Psoas muscle (tissue), 8 donors: Measurements from ENCODE around the gene APC. TPM values are rescaled to one million over a fixed set of nuclear protein-coding genes. Genes with fewer than 3 reads are reported as not detected.

Experiments
- ATAC-seq, 4 donors: fragments of 200-7000 bp; cut with Tn5 transposase; one replicate each; pipeline ENCODE4 v1.9.1; 2020; ENCODE audit warnings: moderate library complexity in 3 of 4, mild to moderate bottlenecking in 2 of 4
- DNase-seq, 2 donors: peaks; one replicate each; pipeline ENCODE4 v3.0.0-alpha.2; 2020
- H3K27ac ChIP-seq: fragments of 200-600 bp; one replicate; pipeline ENCODE4 v1.8.0; 2022
- H3K27me3 ChIP-seq, 3 donors: fragments of 200-600 bp in 1 of 3; one replicate each; pipeline versions ENCODE4 v1.6.1 to v1.8.0; 2013 to 2022; ENCODE audit warnings: low read length in 2 of 3, mild to moderate bottlenecking in 2 of 3, moderate library complexity in 1 of 3; ENCODE audit not compliant: insufficient read depth in 3 of 3
- H3K36me3 ChIP-seq, 2 donors: fragments of 200-600 bp in 1 of 2; one replicate each; pipeline versions ENCODE4 v1.6.1 to v1.8.0; 2013 to 2022; ENCODE audit warnings: low read depth in 1 of 2, mild to moderate bottlenecking in 1 of 2, moderate library complexity in 1 of 2; ENCODE audit not compliant: insufficient read depth in 1 of 2
- H3K4me1 ChIP-seq: fragments of 200-600 bp; one replicate; pipeline ENCODE4 v1.8.0; 2022
- H3K4me3 ChIP-seq: fragments of 200-600 bp; one replicate; pipeline ENCODE4 v1.8.0; 2022; ENCODE audit warnings: mild to moderate bottlenecking
- H3K9me3 ChIP-seq: fragments of 200-600 bp; one replicate; pipeline ENCODE4 v1.8.0; 2022
- WGBS, 3 donors: extraction: QIAGEN DNeasy Blood & Tissue Kit; methylation state at CpG; one replicate each; pipeline versions ENCODE4 v1.1.6 to v1.1.7; 2013; 5-methylcytosine and 5-hydroxymethylcytosine counted together
- intact Hi-C, 2 donors: fragments of 100-400 bp; cut with DNase I; formaldehyde crosslinking; loops; one replicate each; pipeline versions ENCODE4 v1.11.0 to v1.14.2; 2022
- polyA plus RNA-seq, 3 donors: library from polyadenylated mRNA; stranded (reverse); fragments of 200-250 nt; gene quantifications; one replicate each; pipeline ENCODE4 v1.2.3, GENCODE V29; 2013
- total RNA-seq, 4 donors: library from RNA; stranded (reverse); fragmentation: NEBNext Ultra II Directional in 2 of 4; extraction: Animal tissue kit (Norgen Biotek cat#: 25700) in 2 of 4; gene quantifications; one replicate each; pipeline versions ENCODE4 v1.2.1 to v1.2.4, GENCODE V29; 2021 to 2023
- TF ChIP-seq, protein P1 (sequence below): fragments of 200-600 bp; IDR thresholded peaks from one replicate; pipeline ENCODE4 v1.8.0; 2022; ENCODE audit warnings: antibody characterized with exemption
- donor health status: healthy with polysubstance abuse.
- donor health status: DM: no; HTN: no; CAD: no; lungs with moderate emphysema.
- donor health status: Bipolar disorder and iron deficiency.
- donor health status: healthy.
- donor health status: DM: yes; HTN: yes; CAD: no.
- donor health status: DM: no; HTN: no; CAD: no.
- donor health status: DM: no; HTN: no; CAD: no.
- donor health status: DM: yes; HTN: yes; CAD: no.

APC gene
- total and polyA plus RNA-seq, 7 donors, result 5.2 to 37.0 (median 27.0) TPM

GRCh38 chr5:112892776-112893175 lies 155.1 kb downstream of the APC start:
- intact Hi-C loops, result no loop called here
- WGBS, 3 donors, result 94 to 97% (median 96%) methylated on average over 13 of the region's 13 CpGs
- H3K36me3 ChIP-seq, result peaks cover 3 to 49% of the 10 kb centered on the region in 2 donors
- no peaks in the 10 kb centered on the region for H3K9me3 ChIP-seq
- H3K4me3 ChIP-seq, result no peak overlapping the region
- ATAC-seq, result no peak
- no peaks in the 10 kb centered on the region for H3K27me3 ChIP-seq
- H3K4me1 ChIP-seq, result peaks cover 21% of the 10 kb centered on the region
- H3K27ac ChIP-seq, result no peak overlapping the region
- TF ChIP-seq, protein P1, sequence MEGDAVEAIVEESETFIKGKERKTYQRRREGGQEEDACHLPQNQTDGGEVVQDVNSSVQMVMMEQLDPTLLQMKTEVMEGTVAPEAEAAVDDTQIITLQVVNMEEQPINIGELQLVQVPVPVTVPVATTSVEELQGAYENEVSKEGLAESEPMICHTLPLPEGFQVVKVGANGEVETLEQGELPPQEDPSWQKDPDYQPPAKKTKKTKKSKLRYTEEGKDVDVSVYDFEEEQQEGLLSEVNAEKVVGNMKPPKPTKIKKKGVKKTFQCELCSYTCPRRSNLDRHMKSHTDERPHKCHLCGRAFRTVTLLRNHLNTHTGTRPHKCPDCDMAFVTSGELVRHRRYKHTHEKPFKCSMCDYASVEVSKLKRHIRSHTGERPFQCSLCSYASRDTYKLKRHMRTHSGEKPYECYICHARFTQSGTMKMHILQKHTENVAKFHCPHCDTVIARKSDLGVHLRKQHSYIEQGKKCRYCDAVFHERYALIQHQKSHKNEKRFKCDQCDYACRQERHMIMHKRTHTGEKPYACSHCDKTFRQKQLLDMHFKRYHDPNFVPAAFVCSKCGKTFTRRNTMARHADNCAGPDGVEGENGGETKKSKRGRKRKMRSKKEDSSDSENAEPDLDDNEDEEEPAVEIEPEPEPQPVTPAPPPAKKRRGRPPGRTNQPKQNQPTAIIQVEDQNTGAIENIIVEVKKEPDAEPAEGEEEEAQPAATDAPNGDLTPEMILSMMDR, result no peak
- no peak for DNase-seq

DNA sequence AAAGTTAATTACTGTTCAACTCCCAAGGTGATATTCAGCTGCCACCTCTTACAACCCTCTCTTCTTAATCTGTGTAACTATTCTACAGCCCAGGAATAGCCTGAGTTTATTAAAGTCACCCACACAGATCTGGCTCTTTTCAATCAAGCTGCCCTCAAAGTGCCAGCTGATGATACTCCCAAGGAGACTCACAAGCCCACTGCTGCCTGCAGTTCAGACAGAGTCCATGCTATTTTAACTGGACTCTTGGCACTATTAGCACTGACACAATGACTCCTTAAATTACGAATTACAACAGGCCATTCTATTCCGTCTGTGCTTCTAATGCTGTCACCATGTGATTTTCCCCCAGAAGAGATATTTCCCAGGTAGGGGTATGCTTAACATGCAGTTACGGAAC lies 158.0 kb downstream of the APC start:
- intact Hi-C loops, result no loop called here
- ATAC-seq, result peak; percentile 86 to 91 (median 88)
- no peak overlapping the region for H3K4me3 ChIP-seq
- H3K4me1 ChIP-seq, result peaks cover 21% of the 10 kb centered on the region
- peaks cover 7 to 59% of the 10 kb centered on the region in 2 donors for H3K36me3 ChIP-seq
- peak overlapping the region; percentile 63 for H3K27ac ChIP-seq
- no peak for DNase-seq
- no peaks in the 10 kb centered on the region for H3K9me3 ChIP-seq
- TF ChIP-seq, protein P1, result no peak
- H3K27me3 ChIP-seq, result no peaks in the 10 kb centered on the region
- WGBS, 3 donors, result 35 to 49% (median 35%) methylated on average over 3 of the region's 3 CpGs

Other genes starting within 250 kb of the APC start
- 10 to 100 TPM; 32.9 to 44.5 (median 38.3) TPM for gene SRP19, start 123.4 kb downstream of the APC start, total RNA-seq
- 10 to 100 TPM; 76.8 to 98.1 (median 94.8) TPM for gene SRP19, start 123.4 kb downstream of the APC start, polyA plus RNA-seq
- gene REEP5, start 184.3 kb downstream of the APC start, total RNA-seq, result 10 to 100 TPM; 66.1 to 83.6 (median 80.2) TPM
- gene REEP5, start 184.3 kb downstream of the APC start, polyA plus RNA-seq, result 10 to 100 TPM; 35.5 to 76.7 (median 46.7) TPM
- 10 to 100 TPM; 20.2 to 41.7 (median 29.9) TPM for gene DCP2, start 238.9 kb downstream of the APC start, total RNA-seq
- gene DCP2, start 238.9 kb downstream of the APC start, polyA plus RNA-seq, result 1 to 10 TPM; 4.0 to 8.7 (median 5.1) TPM